Upper lobe of right lung (tissue), 1 donor: ENCODE data around the gene EPB41L2. TPM values are rescaled to one million over a fixed set of nuclear protein-coding genes. Genes with fewer than 3 reads are reported as not detected.
"Not testable (repeated sequence)": the region's sequence is repeated elsewhere in the genome, so short reads cannot be mapped to it uniquely, and the experiment has no call there.

ENCODE experiments used
- ATAC-seq: fragments of 200-7000 bp; cut with Tn5 transposase; one replicate; pipeline ENCODE4 v1.9.1; 2020; ENCODE audit warnings: mild to moderate bottlenecking, moderate library complexity
- DNase-seq: peaks from one replicate; pipeline ENCODE4 v3.0.0-alpha.2; 2020
- H3K27ac ChIP-seq: fragments of 200-600 bp; one replicate; pipeline ENCODE4 v1.8.0; 2022
- H3K27me3 ChIP-seq: fragments of 200-600 bp; one replicate; pipeline ENCODE4 v1.8.0; 2022; ENCODE audit warnings: mild to moderate bottlenecking
- H3K36me3 ChIP-seq: fragments of 200-600 bp; one replicate; pipeline ENCODE4 v1.8.0; 2022
- H3K4me1 ChIP-seq: fragments of 200-600 bp; one replicate; pipeline ENCODE4 v1.8.0; 2022
- H3K4me3 ChIP-seq: fragments of 200-600 bp; one replicate; pipeline ENCODE4 v1.8.0; 2022; ENCODE audit warnings: mild to moderate bottlenecking
- H3K9me3 ChIP-seq: fragments of 200-600 bp; one replicate; pipeline ENCODE4 v1.8.0; 2022
- intact Hi-C: fragments of 100-400 bp; cut with DNase I; formaldehyde crosslinking; loops from one replicate; pipeline ENCODE4 v1.11.0; 2022
- total RNA-seq: library from RNA; stranded (reverse); fragmentation: NEBNext Ultra II Directional; extraction: Animal tissue kit (Norgen Biotek cat#: 25700); gene quantifications from one replicate; pipeline ENCODE4 v1.2.1, GENCODE V29; 2021
- TF ChIP-seq, protein P1 (sequence below): fragments of 200-600 bp; IDR thresholded peaks from one replicate; pipeline ENCODE4 v1.8.0; 2022; ENCODE audit warnings: antibody characterized with exemption
- donor health status: DM: no; HTN: yes; CAD: no; lungs with severe emphysema.

EPB41L2 gene
- total RNA-seq, 1 donor from 2014 or later = 174 TPM

DNA sequence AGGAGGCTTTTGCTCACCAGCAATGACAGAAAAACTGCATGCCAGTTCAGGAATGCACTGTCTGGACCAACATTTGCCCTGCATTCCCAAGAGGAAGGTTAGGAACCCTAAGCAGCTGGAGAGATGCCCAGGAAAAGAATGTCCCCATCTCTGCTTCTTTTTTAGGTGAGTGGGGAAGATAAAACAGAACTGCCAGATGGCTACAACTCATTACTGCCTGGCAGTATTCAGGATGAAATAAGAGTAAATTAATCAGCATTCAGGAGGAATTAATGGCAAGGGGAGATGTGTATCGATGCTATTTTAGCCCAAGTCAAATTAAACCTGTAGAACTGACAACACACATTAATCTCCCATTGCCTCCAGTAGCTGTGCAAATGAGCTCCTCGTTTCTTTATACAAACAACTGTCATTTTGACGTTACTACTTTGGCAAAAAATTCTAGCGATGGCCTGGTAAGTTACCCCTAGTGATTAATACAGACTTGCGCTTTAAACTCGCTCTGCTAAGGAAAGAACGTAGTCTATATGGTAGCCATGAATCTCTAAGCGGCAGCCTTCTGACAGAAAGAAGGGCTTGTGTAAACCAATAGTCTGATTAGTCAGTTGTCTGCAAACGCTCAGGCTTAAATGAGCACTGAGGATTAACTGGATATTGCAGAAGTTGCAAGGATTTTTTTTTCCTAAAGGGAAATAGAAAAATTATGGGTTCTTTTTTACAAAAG, 252.6 kb downstream of the EPB41L2 start:
- intact Hi-C loops = no loop called here

GRCh38 chr6:130801368-130801767, 261.7 kb downstream of the EPB41L2 start:
- DNase-seq, H3K27ac ChIP-seq, H3K9me3 ChIP-seq, H3K4me1 ChIP-seq, intact Hi-C loops, H3K27me3 ChIP-seq, H3K36me3 ChIP-seq, H3K4me3 ChIP-seq: not testable (repeated sequence)
- peak; percentile 39 for ATAC-seq

More for the DNA sequence above, 252.6 kb downstream of the EPB41L2 start:
- no peak for DNase-seq
- Histone ChIP-seq H3K4me1 (no peaks in the 10 kb centered on the region), H3K9me3 (no peaks in the 10 kb centered on the region), H3K36me3 (no peaks in the 10 kb centered on the region), H3K27ac (no peak overlapping the region), H3K27me3 (no peaks in the 10 kb centered on the region), H3K4me3 (no peak overlapping the region)
- no peak for ATAC-seq
- TF ChIP-seq, protein P1, sequence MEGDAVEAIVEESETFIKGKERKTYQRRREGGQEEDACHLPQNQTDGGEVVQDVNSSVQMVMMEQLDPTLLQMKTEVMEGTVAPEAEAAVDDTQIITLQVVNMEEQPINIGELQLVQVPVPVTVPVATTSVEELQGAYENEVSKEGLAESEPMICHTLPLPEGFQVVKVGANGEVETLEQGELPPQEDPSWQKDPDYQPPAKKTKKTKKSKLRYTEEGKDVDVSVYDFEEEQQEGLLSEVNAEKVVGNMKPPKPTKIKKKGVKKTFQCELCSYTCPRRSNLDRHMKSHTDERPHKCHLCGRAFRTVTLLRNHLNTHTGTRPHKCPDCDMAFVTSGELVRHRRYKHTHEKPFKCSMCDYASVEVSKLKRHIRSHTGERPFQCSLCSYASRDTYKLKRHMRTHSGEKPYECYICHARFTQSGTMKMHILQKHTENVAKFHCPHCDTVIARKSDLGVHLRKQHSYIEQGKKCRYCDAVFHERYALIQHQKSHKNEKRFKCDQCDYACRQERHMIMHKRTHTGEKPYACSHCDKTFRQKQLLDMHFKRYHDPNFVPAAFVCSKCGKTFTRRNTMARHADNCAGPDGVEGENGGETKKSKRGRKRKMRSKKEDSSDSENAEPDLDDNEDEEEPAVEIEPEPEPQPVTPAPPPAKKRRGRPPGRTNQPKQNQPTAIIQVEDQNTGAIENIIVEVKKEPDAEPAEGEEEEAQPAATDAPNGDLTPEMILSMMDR = no peak

DNA sequence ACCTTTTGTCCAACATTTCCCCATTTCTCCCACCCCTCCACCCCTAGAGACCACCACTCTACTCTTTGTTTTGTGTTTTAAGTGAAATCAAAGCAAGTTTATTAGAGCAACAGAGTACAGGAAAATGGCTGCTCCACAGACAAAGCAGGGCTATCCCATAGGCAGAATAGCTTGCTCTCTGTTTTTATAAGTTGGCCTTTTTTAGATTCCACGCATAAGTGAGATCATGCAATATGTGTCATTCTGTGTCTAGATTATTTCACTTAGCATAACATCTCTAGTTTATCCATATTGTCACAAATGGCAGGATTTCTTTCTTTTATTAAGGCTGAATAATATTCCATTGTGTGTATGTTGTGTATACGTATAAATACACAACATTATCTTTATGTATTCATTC, 266.0 kb downstream of the EPB41L2 start:
- ATAC-seq (no peak), DNase-seq (no peak)
- Histone ChIP-seq H3K27ac (no peak overlapping the region), H3K4me3 (no peak overlapping the region), H3K4me1 (no peaks in the 10 kb centered on the region), H3K36me3 (no peaks in the 10 kb centered on the region), H3K27me3 (no peaks in the 10 kb centered on the region), H3K9me3 (no peaks in the 10 kb centered on the region)
- intact Hi-C loops = no loop called here
- TF ChIP-seq, protein P1 = no peak

GRCh38 chr6:130796313-130796905, 266.6 kb downstream of the EPB41L2 start:
- Histone ChIP-seq H3K4me3 (no peak overlapping the region), H3K9me3 (no peaks in the 10 kb centered on the region), H3K4me1 (no peaks in the 10 kb centered on the region), H3K27ac (no peak overlapping the region), H3K36me3 (no peaks in the 10 kb centered on the region), H3K27me3 (no peaks in the 10 kb centered on the region)
- DNase-seq = no peak
- TF ChIP-seq, protein P1 = no peak
- intact Hi-C loops = no loop called here
- no peak for ATAC-seq

DNA sequence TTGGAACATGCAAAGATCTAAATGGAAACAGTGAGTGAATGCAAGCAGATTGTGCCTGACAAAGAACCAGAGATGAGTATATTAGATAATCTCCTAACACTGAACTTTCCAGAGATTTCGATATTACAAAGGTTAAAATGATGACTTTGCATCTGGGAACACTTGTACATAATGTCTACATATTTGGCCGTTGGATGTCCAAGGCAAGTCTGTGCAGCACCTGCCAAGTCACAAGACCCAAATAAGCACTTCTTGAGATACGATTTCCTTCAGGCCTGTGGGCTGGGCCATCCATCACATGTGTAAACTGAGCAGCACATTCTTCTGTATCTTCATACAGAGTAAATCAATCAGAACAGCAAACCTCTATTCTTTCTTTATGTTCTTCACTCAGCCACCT, 268.3 kb downstream of the EPB41L2 start:
- TF ChIP-seq, protein P1 = no peak
- DNase-seq = no peak
- Histone ChIP-seq H3K27ac (no peak overlapping the region), H3K9me3 (no peaks in the 10 kb centered on the region), H3K4me3 (no peak overlapping the region), H3K27me3 (no peaks in the 10 kb centered on the region), H3K4me1 (no peaks in the 10 kb centered on the region), H3K36me3 (no peaks in the 10 kb centered on the region)
- no peak for ATAC-seq
- intact Hi-C loops = no loop called here

DNA sequence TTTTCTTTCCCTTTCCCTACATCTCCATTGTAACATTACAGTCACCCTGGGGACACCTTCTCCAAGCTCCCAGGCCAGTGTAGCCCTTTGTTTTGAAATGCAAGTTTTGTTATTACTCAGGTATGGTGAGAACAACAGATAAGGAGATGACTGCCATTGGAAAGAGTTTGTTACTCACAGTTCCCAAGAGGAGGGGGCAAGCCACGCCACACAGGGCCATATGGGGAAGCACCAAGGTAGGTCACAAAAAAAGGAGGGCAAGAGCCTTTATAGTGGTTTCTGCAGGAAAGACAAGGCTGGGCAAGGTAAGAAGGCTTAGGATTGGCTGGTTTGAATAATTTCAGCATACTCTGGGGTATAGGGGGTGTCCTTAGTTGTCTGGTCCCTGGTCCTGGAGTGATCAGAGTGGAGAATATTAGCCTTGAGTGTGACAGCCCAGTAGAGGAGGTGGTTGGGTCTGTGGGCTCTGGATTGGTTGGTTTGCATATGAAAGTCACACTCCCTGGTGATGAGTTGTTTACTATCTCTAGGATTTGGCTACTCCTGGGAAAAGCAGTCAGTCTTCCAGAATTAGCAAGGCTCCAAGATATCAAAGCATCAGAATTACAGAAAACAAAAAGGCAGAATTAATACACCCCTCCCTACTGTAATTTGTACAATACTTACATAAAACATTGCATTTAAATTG, 268.9 kb downstream of the EPB41L2 start:
- Histone ChIP-seq H3K9me3 (no peaks in the 10 kb centered on the region), H3K36me3 (no peaks in the 10 kb centered on the region), H3K4me1 (no peaks in the 10 kb centered on the region), H3K4me3 (no peak overlapping the region), H3K27ac (no peak overlapping the region), H3K27me3 (no peaks in the 10 kb centered on the region)
- intact Hi-C loops = no loop called here
- DNase-seq (no peak), ATAC-seq (no peak)
- TF ChIP-seq, protein P1 = no peak
